ENCODE data around the gene STXBP2.

The STXBP2 gene

DNA sequence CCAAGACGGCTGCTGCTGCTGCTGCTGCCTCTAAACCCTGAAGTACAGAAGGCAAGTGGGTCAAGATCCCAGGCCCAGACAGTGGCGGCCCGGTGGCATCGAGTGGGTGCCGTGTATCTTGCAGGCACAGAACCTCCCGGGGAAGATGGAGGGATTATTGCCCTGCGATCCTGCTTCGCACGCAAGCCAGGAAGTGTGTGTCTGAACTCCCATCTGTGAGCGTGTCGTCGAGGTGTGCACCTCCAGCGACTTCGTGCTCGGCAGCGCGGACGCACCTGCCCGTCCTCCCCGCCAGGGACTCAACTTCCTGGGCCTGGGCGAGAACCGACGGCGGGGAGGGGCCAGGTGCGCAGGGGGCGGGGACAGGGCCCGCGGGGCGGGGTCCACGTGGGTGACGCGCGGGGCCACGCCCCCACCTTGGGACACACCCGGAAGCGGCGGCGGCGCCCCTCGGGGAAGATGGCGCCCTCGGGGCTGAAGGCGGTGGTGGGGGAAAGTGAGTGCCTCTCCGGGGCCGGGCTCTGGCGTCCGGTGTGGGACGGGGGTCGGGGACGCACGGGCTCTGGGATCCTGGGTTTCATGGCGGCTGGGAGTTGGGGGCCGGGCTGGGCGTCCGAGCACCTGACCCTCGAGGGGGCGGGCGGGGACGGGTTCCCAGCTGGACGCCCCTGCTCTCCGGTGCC lies at the start of gene STXBP2:
Gene STXBP2 (plus strand): TSS at position 420 of the 683 bp plus-strand sequence. CDS start 40 bp downstream, at position 460.
- FAIRE-seq (peak; percentile 96), DNase-seq (ENCODE audit: extremely low spot score, insufficient read length, low read depth) (peak; percentile 97)

GRCh38 chr19:7589822-7590221 lies 47.1 kb upstream of the STXBP2 start:
- DNase-seq (ENCODE audit: extremely low spot score, insufficient read length, low read depth) (no peak), FAIRE-seq (no peak)

DNA sequence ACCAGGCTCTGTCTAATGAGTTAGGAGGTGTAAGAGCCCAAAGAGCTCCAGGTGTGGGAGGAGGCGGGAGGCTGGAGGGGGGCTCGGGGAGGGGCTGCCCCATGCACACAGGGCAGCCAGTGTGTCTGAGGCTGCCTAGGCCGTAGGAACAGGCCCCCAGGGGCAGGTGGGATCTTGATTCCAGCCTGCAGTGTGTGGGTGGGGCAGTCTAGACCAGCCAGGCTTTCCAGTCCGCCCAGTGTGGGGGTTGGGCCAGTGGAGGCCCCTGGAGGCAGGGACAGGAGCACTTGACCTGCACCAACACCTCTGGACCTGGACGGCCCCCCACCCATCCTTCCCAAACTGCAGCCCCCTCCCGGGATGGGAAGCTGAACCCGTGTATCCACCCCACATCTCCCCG lies 46.7 kb upstream of the STXBP2 start:
- no peak for FAIRE-seq
- DNase-seq (ENCODE audit: extremely low spot score, insufficient read length, low read depth) = no peak

DNA sequence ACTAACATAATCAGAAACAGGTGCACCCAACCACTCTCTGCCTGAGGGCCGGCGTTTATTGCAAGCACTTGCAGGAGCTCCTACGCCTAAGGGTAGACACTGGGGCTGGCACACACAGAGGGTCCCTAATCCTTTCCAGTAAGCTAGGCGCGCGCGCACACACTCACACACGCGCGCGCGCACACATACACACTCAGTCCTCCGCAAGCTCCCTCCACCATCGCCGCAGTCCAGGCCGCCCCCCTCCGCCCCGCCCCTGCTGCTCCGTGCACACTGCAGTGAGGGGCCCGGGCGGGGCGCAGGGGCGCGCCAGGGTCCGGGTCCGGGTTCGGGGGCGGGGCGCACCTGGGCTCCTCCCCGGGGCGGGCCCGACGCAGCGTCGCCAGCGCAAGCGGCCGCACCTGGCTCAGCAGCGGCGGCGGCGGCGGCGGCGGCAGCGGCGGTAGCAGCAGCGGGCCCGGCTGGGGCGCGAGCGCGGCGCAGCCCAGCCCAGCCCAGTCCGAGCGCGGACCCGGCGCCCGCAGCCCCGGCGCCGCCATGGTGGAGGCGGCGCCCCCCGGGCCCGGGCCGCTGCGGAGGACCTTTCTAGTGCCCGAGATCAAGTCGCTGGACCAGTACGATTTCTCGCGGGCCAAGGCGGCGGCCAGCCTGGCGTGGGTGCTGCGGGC lies 41.3 kb upstream of the STXBP2 start, which contains the start of gene CAMSAP3:
Gene CAMSAP3 (plus strand): TSS at position 398 of the 668 bp plus-strand sequence. CDS start 140 bp downstream, at position 538.
- no peak for FAIRE-seq

DNA sequence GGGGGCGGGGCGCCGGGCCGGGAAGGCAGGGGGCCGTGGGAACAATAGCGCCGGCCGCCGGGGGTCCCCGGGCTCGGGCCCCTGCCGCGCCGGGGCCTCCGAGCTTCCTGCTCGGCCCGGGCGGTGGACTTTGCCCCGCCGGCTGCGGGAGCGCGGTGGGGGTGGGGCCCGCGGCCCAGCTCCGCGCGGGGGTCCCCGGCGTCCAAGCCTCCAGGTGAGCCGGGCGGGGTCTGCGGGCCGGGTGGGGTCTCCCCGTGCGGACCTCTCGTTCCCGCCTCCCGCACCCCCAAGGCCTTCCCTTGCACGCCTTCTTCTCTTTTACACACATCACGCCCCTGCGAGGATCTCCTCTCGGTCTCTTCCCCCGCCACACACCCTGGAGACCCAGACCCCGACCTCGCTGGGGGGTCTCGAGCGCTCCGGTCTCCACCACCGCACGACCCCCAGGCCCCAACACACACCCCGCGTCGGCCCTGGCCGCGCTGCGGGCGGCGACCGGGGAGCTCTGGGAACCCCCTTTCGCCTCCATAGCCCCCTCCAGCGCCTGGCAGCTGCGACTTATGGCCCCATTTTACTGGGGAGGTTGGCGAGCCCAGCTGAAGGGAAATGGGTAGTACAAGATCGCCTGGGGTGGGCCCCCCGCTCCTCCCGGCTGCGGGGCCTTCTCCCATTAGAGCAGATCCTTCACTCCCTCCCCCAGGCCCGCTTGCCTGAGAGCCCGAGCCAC lies 40.5 kb upstream of the STXBP2 start:
- DNase-seq (ENCODE audit: extremely low spot score, insufficient read length, low read depth) = no peak
- no peak for FAIRE-seq

More for the DNA sequence above, 41.3 kb upstream of the STXBP2 start, which contains the start of gene CAMSAP3:
- DNase-seq (ENCODE audit: extremely low spot score, insufficient read length, low read depth) = no peak

- no peak for DNase-seq (ENCODE audit: extremely low spot score, insufficient read length, low read depth)
- no peak for FAIRE-seq
Observed at GRCh38 chr19:7597689-7598088, 39.2 kb upstream of the STXBP2 start.

GRCh38 chr19:7598180-7598579 lies 38.7 kb upstream of the STXBP2 start:
- DNase-seq (ENCODE audit: extremely low spot score, insufficient read length, low read depth) (no peak), FAIRE-seq (no peak)

DNA sequence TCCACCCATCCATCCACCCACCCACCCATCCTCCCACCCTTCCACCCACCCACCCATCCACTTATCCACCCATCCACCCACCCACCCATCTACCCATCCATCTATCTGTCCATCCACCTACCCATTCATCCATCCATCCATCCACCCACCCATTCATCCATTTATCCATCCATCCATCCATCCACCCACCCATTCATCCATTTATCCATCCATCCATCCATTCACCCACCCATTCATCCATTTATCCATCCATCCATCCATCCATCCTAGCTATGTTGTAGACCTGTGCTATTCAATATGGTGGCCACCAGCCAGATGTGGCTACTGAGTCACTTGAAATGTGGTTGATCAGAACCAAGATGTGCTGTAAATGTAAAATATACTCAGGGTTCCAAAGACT lies 36.2 kb upstream of the STXBP2 start:
- DNase-seq (ENCODE audit: extremely low spot score, insufficient read length, low read depth) = no peak
- FAIRE-seq = no peak

GRCh38 chr19:7602240-7602934 lies 34.5 kb upstream of the STXBP2 start:
- FAIRE-seq (no peak), DNase-seq (ENCODE audit: extremely low spot score, insufficient read length, low read depth) (no peak)

DNA sequence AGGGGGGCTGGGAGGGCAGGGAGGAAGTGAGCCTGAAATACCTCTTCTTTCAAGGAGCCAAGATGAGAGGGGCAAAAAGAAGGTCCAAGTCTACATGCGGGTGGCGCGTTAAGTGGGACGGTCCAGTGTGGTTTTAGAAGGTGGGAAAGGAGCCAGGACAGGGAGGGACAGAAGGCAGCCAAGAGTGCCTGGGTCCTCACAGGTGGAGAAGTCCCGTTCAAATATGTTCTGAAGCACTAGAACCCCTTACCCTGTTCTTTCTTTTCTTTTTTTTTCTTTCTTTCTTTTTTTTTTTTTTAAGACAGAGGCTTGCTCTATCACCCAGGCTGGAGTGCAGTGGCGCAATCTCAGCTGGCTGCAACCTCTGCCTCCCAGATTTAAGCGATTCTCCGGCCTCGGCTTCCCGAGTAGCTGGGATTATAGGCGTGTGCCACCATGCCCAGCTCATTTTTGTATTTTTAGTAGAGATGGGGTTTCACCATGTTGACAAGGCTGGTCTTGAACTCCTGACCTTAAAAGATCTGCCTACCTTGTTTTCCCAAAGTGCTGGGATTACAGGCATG lies 33.9 kb upstream of the STXBP2 start:
- no peak for FAIRE-seq
- no peak for DNase-seq (ENCODE audit: extremely low spot score, insufficient read length, low read depth)

DNA sequence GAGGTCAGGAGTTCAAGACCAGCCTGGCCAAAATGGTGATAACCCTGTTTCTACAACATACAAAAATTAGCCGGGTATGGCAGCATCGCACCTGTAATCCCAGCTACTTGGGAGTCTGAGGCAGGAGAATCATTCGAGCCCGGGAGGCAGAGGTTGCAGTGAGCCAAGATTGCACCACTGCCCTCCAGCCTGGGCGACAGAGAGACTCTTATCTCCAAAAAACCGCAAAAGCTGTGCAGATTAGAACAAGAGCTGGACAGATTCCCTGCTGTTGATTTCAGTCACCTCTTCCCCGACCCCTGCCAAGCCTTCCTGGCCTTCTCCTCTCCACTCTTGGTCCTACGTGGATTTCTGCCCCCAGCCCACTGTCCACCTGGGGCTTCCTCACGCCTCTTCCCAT lies 33.0 kb upstream of the STXBP2 start:
- FAIRE-seq (no peak), DNase-seq (ENCODE audit: extremely low spot score, insufficient read length, low read depth) (no peak)

GRCh38 chr19:7605490-7606222 lies 31.3 kb upstream of the STXBP2 start:
- FAIRE-seq (no peak), DNase-seq (ENCODE audit: extremely low spot score, insufficient read length, low read depth) (no peak)

DNA sequence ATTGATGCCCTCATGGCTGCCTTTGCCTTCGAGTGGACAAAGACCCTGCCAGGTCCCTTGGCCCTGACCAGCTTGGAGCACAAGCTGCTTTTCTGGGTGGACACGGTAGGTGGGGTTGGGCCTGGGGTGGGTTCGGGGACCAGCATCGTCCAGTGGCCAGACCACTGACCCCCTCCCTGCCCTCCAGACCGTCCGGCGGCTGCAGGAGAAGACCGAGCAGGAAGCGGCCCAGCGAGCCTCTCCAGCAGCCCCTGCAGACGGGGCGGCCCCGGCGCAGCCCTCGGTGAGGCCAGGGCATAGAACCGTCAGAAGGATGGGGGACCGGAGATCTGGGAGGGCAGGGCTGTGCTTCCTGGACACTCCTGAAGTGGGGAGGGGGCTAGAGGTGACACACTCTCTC lies 30.6 kb upstream of the STXBP2 start:
- DNase-seq (ENCODE audit: extremely low spot score, insufficient read length, low read depth) (no peak), FAIRE-seq (no peak)

DNA sequence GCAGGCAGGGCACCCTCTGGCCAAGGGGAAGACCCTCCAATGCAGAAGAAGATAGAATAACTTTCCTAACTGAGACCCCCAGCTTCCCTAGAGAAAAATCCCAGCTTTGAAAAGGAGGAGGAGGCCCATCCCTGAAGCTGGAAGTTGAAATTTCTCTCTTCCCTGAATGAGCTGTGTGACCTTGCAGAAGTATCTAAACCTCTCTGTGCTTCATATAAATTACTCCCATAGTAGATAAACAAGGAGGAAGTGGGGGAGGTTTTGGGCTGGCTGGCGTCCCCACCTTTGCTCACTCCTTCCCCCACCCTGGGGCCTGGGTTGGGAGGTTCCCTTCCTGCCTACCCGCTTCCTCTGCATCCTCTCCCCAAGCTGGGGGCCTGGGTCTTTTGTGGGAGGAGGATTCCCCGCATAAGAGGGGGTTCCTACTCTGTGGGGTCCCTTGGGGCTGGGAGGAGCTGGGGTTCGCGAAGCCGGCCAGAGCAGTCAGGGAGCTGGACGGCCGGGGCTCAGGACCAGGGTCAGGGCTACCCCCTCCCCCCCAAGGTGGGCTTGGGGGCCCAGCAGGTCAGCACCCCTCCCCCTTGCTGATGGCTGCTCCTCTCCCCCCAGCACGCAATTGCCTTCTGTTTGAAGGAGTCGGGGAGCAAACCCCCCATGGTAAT lies 29.6 kb upstream of the STXBP2 start:
- DNase-seq (ENCODE audit: extremely low spot score, insufficient read length, low read depth) = no peak
- FAIRE-seq = no peak

- FAIRE-seq = no peak
Observed at GRCh38 chr19:7607874-7608560, 28.9 kb upstream of the STXBP2 start.

DNA sequence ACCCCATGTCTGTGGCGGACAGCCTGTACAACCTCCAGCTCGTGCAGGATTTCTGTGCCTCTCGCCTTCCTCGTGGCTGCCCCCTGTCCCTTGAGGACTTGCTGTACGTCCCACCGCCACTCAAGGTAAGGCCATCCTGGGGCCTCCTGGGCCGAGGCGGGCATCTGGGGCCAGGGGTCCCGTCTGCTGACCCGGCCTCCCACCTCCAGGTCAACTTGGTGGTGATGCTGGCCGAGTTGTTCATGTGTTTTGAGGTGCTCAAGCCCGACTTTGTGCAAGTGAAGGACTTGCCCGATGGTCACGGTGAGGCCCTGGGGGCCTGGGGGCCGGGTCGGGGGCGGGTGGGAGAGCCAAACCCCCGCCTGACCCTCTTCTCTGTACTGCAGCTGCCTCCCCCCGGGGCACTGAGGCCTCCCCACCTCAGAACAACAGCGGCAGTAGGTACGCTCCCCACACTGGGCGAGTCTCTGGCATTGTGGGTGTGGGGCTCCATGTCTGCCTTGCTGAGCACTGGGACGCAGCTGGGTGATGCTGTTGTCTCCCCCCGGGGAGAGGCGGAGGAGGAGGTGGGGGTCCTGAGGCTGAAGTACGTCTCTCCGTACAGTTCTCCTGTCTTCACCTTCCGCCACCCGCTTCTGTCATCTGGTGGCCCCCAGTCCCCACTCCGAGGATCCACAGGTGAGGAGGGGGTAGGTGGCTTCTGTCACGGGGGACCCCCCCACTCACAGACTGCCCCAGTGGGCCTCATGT lies 26.2 kb upstream of the STXBP2 start:
- FAIRE-seq (no peak), DNase-seq (ENCODE audit: extremely low spot score, insufficient read length, low read depth) (no peak)

More at GRCh38 chr19:7607874-7608560, 28.9 kb upstream of the STXBP2 start:
- DNase-seq (ENCODE audit: extremely low spot score, insufficient read length, low read depth) = no peak

DNA sequence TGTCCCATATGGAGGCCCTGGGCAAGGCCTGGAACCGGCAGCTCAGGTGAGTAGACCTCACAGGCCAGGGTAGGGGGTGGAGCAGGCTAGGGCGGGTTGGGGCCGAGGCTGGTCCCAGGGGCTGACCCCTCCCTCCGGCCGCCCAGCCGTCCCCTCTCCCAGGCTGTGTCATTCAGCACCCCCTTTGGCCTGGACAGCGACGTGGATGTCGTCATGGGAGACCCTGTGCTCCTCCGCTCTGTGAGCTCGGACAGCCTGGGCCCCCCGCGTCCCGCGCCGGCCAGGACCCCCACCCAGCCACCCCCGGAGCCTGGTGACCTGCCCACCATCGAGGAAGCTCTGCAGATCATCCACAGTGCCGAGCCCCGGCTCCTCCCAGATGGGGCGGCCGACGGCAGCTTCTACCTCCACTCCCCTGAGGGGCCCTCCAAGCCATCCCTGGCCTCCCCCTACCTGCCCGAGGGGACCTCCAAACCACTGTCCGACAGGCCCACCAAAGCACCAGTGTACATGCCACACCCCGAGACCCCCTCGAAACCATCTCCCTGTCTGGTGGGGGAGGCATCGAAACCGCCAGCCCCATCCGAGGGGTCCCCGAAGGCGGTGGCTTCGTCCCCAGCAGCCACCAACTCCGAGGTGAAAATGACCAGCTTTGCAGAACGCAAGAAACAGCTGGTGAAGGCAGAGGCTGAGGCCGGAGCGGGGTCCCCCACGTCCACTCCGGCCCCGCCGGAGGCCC lies 25.2 kb upstream of the STXBP2 start:
- FAIRE-seq (no peak), DNase-seq (ENCODE audit: extremely low spot score, insufficient read length, low read depth) (no peak)

All from GM18507 (cell line).